GM23248 (cell line): ENCODE results near the gene NT5DC1. TPM values are rescaled to one million over a fixed set of nuclear protein-coding genes. Genes with fewer than 3 reads are reported as not detected.

Source experiments
- DNase-seq: peaks from one replicate; pipeline ENCODE4 v3.0.0-alpha.2; 2015
- H2AFZ ChIP-seq: fragments of 200-600 bp; sonication (generic); 2 replicates; pipeline ENCODE4 v1.6.1; 2016; ENCODE audit warnings: antibody characterized with exemption
- H3F3A ChIP-seq: fragments of 200-600 bp; sonication (generic); 2 replicates; pipeline ENCODE4 v1.6.1; 2016; ENCODE audit warnings: mild to moderate bottlenecking, antibody characterized with exemption, mixed run types; ENCODE audit not compliant: insufficient read depth
- H3K27ac ChIP-seq: fragments of 200-600 bp; sonication (generic); 2 replicates; pipeline ENCODE4 v1.5.1; 2016; ENCODE audit warnings: mild to moderate bottlenecking
- H3K27me3 ChIP-seq: fragments of 200-600 bp; sonication (generic); replicated peaks from 2 replicates; pipeline ENCODE4 v1.6.1; 2016; ENCODE audit warnings: mild to moderate bottlenecking; ENCODE audit not compliant: insufficient read depth
- H3K36me3 ChIP-seq: fragments of 200-600 bp; sonication (generic); 2 replicates; pipeline ENCODE4 v1.6.1; 2016; ENCODE audit warnings: low read depth, mild to moderate bottlenecking
- H3K4me1 ChIP-seq: fragments of 200-600 bp; sonication (generic); 2 replicates; pipeline ENCODE4 v1.6.1; 2016; ENCODE audit warnings: mild to moderate bottlenecking; ENCODE audit not compliant: insufficient read depth
- H3K4me2 ChIP-seq: fragments of 200-600 bp; sonication (generic); one replicate; pipeline ENCODE4 v1.6.1; 2016; ENCODE audit warnings: mild to moderate bottlenecking; ENCODE audit not compliant: unreplicated experiment
- H3K4me3 ChIP-seq: fragments of 200-600 bp; sonication (generic); 2 replicates; pipeline ENCODE4 v1.5.1; 2016; ENCODE audit warnings: mild to moderate bottlenecking
- H3K79me2 ChIP-seq: fragments of 200-600 bp; sonication (generic); 2 replicates; pipeline ENCODE4 v1.6.1; 2016; ENCODE audit warnings: mild to moderate bottlenecking; ENCODE audit not compliant: insufficient read depth
- H3K9ac ChIP-seq: fragments of 200-600 bp; sonication (generic); 2 replicates; pipeline ENCODE4 v1.6.1; 2016; ENCODE audit warnings: mild to moderate bottlenecking
- H3K9me2 ChIP-seq: fragments of 200-600 bp; sonication (generic); 2 replicates; pipeline ENCODE4 v1.6.1; 2016; ENCODE audit warnings: mixed run types, mild to moderate bottlenecking, moderate library complexity; ENCODE audit not compliant: insufficient read depth
- H3K9me3 ChIP-seq: fragments of 200-600 bp; sonication (generic); one replicate; pipeline ENCODE4 v1.6.1; 2017; ENCODE audit warnings: low read depth
- H4K20me1 ChIP-seq: fragments of 200-600 bp; sonication (generic); 2 replicates; pipeline ENCODE4 v1.6.0; 2016; ENCODE audit not compliant: insufficient read depth
- EZH2 ChIP-seq: fragments of 200-600 bp; sonication (generic); IDR thresholded peaks from 2 replicates; pipeline ENCODE4 v1.6.1; 2018; ENCODE audit warnings: antibody characterized with exemption, mild to moderate bottlenecking; ENCODE audit not compliant: insufficient read depth, poor library complexity, severe bottlenecking
- EZH2phosphoT487 ChIP-seq: fragments of 200-600 bp; sonication (generic); IDR thresholded peaks from 2 replicates; pipeline ENCODE4 v1.6.1; 2018; ENCODE audit warnings: antibody characterized with exemption, moderate library complexity, mild to moderate bottlenecking, low read depth; ENCODE audit not compliant: insufficient read depth
- WGBS, 2 experiments: methylation state at CpG; one replicate each; pipeline ENCODE4 v1.1.6; 2015 to 2017; ENCODE audit warnings: low lambda C conversion rate in 2 of 2, low coverage in 1 of 2; ENCODE audit errors: missing lambda C conversion rate in 2 of 2; 5-methylcytosine and 5-hydroxymethylcytosine counted together
- in situ Hi-C: fragments of 300-500 bp; cut with MboI; formaldehyde crosslinking; loops from 2 replicates; pipeline ENCODE4 v1.15.0; 2020
- polyA plus RNA-seq: library from polyadenylated mRNA; unstranded; fragments of >200 nt; fragmentation: Nextera tagmentation; extraction: Ambion mirVana; gene quantifications from 2 replicates; pipeline ENCODE4 v1.2.1, GENCODE V29; 2016
- total RNA-seq: library from RNA; depleted of rRNA; stranded (reverse); fragments of >200 nt; shearing (Covaris generic); gene quantifications from 2 replicates; pipeline ENCODE4 v1.2.3, GENCODE V29; 2014; rRNA removed

The NT5DC1 gene
- total and polyA plus RNA-seq, 2 experiments from 2014 or later, result 3.4 to 15.4 TPM

DNA sequence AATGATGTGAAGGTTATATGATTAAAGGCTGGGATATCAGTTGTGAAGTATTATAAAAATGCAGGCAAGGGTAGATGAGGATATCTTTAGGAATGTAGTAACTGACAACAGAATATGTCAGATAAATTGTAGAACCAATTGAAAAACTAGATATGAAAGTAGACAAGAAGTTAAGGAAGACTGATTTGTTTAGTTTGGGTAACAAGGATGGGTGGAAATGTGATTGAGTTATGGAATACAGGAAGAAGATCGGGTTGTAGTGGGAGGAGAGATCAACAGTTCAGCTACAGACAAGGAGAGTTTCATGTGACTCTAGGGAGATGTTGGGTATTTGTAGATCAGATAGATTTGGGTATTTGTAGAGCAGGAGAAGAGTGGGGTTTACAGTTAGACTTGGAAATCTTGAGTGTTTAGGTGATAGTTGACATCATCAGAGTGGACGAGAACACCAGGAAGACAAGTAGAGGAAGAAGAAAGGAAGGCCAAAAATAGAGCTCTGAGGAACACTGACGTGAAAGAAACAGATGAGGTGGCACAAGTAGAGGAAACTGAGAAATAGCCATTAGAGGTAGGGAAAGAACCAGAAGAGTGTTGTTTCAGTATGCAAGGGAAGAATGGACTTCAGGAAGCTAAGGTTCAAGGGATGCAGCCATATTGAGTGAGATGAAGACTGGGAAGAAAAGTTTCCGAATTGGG, 191.2 kb downstream of the NT5DC1 start:
- no peaks in the 10 kb centered on the region for H3K79me2 ChIP-seq
- no peak for TF ChIP-seq EZH2
- TF ChIP-seq EZH2phosphoT487, result no peak
- no peak for DNase-seq

GRCh38 chr6:116292553-116292952, 191.9 kb downstream of the NT5DC1 start:
- WGBS, 2 experiments, result 95 to 100% methylated on average over 1 of the region's 1 CpG
- in situ Hi-C loops, result no loop called here
- no peak for TF ChIP-seq EZH2
- no peak for TF ChIP-seq EZH2phosphoT487
- H3K4me1 ChIP-seq, result peaks cover 5% of the 10 kb centered on the region; the same call in 1 of the 2 replicates
- H3K27ac ChIP-seq, result no peak overlapping the region
- no peaks in the 10 kb centered on the region for H3K79me2 ChIP-seq
- no peaks in the 10 kb centered on the region for H3K9me2 ChIP-seq
- DNase-seq, result no peak
- H3K27me3 ChIP-seq, result no peaks in the 10 kb centered on the region
- no peaks in the 10 kb centered on the region for H3K9me3 ChIP-seq
- no peak overlapping the region for H3K4me3 ChIP-seq
- no peak overlapping the region for H3K9ac ChIP-seq
- no peak overlapping the region for H2AFZ ChIP-seq
- H3K4me2 ChIP-seq, result no peak overlapping the region
- H3K36me3 ChIP-seq, result no peaks in the 10 kb centered on the region
- no peaks in the 10 kb centered on the region for H3F3A ChIP-seq
- no peaks in the 10 kb centered on the region for H4K20me1 ChIP-seq

More for the DNA sequence above, 191.2 kb downstream of the NT5DC1 start:
- H2AFZ ChIP-seq, result no peak overlapping the region
- H4K20me1 ChIP-seq, result no peaks in the 10 kb centered on the region
- H3K9me2 ChIP-seq, result no peaks in the 10 kb centered on the region
- in situ Hi-C loops, result no loop called here
- H3K27ac ChIP-seq, result no peak overlapping the region
- 92 to 96% methylated on average over 4 of the region's 4 CpGs for WGBS, 2 experiments
- no peaks in the 10 kb centered on the region for H3K27me3 ChIP-seq
- H3K4me1 ChIP-seq, result peaks cover 5% of the 10 kb centered on the region
- H3K4me3 ChIP-seq, result no peak overlapping the region
- H3K9ac ChIP-seq, result no peak overlapping the region
- H3F3A ChIP-seq, result 0 out of 2 replicates have a peak, but pooled peaks cover 4% of the 10 kb centered on the region
- peak overlapping the region; percentile 1 for H3K4me2 ChIP-seq
- no peaks in the 10 kb centered on the region for H3K36me3 ChIP-seq
- no peaks in the 10 kb centered on the region for H3K9me3 ChIP-seq

DNA sequence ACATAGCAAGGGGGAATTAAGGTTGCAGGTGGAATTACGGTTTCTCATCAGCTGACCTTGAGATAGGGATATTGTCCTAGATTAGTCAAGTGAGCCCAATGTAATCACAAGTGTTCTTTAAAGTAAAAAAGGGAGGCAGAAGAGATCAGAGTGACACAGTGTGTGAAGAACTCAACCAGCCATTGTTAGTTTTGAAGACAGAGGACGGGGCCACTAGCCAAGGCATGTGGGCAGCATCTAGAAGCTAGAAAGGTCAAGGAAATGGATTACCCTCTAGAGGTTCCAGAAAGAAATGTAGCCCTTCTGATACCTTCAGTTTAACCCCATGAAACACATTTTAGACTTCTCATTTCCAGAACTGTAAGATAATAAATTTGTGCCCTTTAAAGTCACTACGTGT, 197.6 kb downstream of the NT5DC1 start:
- no peaks in the 10 kb centered on the region for H3K4me1 ChIP-seq
- no peaks in the 10 kb centered on the region for H3F3A ChIP-seq
- H3K79me2 ChIP-seq, result no peaks in the 10 kb centered on the region
- WGBS, 2 experiments, result 89 to 91% methylated on average over 3 of the region's 3 CpGs
- no peak overlapping the region for H3K9ac ChIP-seq
- in situ Hi-C loops, result no loop called here
- H2AFZ ChIP-seq, result no peak overlapping the region
- no peak overlapping the region for H3K4me3 ChIP-seq
- TF ChIP-seq EZH2phosphoT487 (no peak), EZH2 (no peak)
- H3K9me2 ChIP-seq, result no peaks in the 10 kb centered on the region
- H3K27ac ChIP-seq, result no peak overlapping the region
- H3K9me3 ChIP-seq, result no peaks in the 10 kb centered on the region
- H3K27me3 ChIP-seq, result no peaks in the 10 kb centered on the region
- H4K20me1 ChIP-seq, result no peaks in the 10 kb centered on the region
- no peak overlapping the region for H3K4me2 ChIP-seq
- no peaks in the 10 kb centered on the region for H3K36me3 ChIP-seq
- no peak for DNase-seq

GRCh38 chr6:116298973-116299372, 198.3 kb downstream of the NT5DC1 start:
- Histone ChIP-seq H3K27ac (no peak overlapping the region), H3K27me3 (no peaks in the 10 kb centered on the region), H3K9me2 (no peaks in the 10 kb centered on the region), H3K36me3 (no peaks in the 10 kb centered on the region), H3K4me2 (no peak overlapping the region), H3K79me2 (no peaks in the 10 kb centered on the region), H2AFZ (no peak overlapping the region), H3K9me3 (no peaks in the 10 kb centered on the region), H4K20me1 (no peaks in the 10 kb centered on the region), H3K4me3 (no peak overlapping the region), H3F3A (no peaks in the 10 kb centered on the region), H3K9ac (no peak overlapping the region), H3K4me1 (no peaks in the 10 kb centered on the region)
- no peak for DNase-seq
- TF ChIP-seq EZH2phosphoT487 (no peak), EZH2 (no peak)
- in situ Hi-C loops, result no loop called here

Other genes with a start within 250 kb of the NT5DC1 start
- 0.13 and 0.32 TPM in 2 replicates for gene FRK, start 40.0 kb upstream of the NT5DC1 start, total RNA-seq
- gene FRK, start 40.0 kb upstream of the NT5DC1 start, polyA plus RNA-seq, result 0.06 and 0.09 TPM in 2 replicates
- gene COL10A1, start 25.3 kb downstream of the NT5DC1 start, total RNA-seq, result 0.63 and 1.7 TPM in 2 replicates
- gene COL10A1, start 25.3 kb downstream of the NT5DC1 start, polyA plus RNA-seq, result 0.94 and 0.95 TPM in 2 replicates
- 34.1 and 38.2 TPM in 2 replicates for gene TSPYL4, start 153.2 kb downstream of the NT5DC1 start, total RNA-seq
- 32.3 TPM in 2 replicates for gene TSPYL4, start 153.2 kb downstream of the NT5DC1 start, polyA plus RNA-seq
- gene TSPYL1, start 179.1 kb downstream of the NT5DC1 start, total RNA-seq, result 79.4 and 89.1 TPM in 2 replicates
- gene TSPYL1, start 179.1 kb downstream of the NT5DC1 start, polyA plus RNA-seq, result 71.5 and 73.5 TPM in 2 replicates